Activated naive CD4-positive, alpha-beta T cell treated with anti-CD3 and anti-CD28 coated beads, Interleukin-2, amount 10 ng/mL, durations not matched to agents 7 days and 5 days (primary cell): ENCODE results near the gene OR4Q3.
"Not testable (repeated sequence)": the region's sequence is repeated elsewhere in the genome, so short reads cannot be mapped to it uniquely, and the experiment has no call there.

Source experiments
- CTCF ChIA-PET: fragments of 350-600 bp; sonication (Branson Sonifier 250); formaldehyde crosslinking; loops from one replicate; lab custom pipeline; 2021; ENCODE audit warnings: antibody characterized with exemption; lab: Charles Lee
- DNase-seq: peaks from one replicate; pipeline ENCODE4 v3.0.0-alpha.2; 2020
- H3K27ac Mint-ChIP-seq: one replicate; pipeline ENCODE4 v1.8.0; 2021; ENCODE audit warnings: mild to moderate bottlenecking, moderate library complexity, mixed read lengths
- H3K27me3 Mint-ChIP-seq: one replicate; pipeline ENCODE4 v1.8.0; 2021; ENCODE audit warnings: mild to moderate bottlenecking, mixed read lengths
- H3K36me3 Mint-ChIP-seq: one replicate; pipeline ENCODE4 v1.8.0; 2021; ENCODE audit warnings: mixed read lengths
- H3K4me1 Mint-ChIP-seq: one replicate; pipeline ENCODE4 v1.8.0; 2021; ENCODE audit warnings: mixed read lengths
- H3K4me3 Mint-ChIP-seq: one replicate; pipeline ENCODE4 v1.8.0; 2021; ENCODE audit warnings: mild to moderate bottlenecking, moderate library complexity, mixed read lengths
- H3K9me3 Mint-ChIP-seq: one replicate; pipeline ENCODE4 v1.8.0; 2021; ENCODE audit warnings: mixed read lengths

OR4Q3 gene

DNA sequence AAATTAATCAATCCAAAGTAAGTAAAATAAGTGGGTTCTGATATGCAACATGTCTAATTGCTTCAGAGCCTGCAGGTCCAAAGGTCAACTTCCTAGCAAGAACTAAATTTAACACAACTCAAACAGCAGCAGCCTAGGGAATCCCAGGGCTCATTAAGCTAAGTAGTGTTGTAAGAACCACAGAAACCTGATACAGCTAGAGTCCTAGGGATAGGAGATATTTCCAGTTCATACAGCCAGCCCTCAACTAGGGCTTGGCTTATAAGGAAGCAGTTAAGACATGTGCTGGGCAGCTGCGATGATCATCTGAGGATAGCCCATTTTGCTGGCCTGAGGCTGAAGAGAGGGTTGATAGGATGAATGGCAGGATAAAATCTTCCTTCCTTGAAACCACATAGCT lies at the start of gene OR4Q3:
TSS of gene OR4Q3 (plus strand) at position 316 of the 400 bp plus-strand sequence.
- Mint-ChIP-seq H3K27ac (no peak within 1 kb of the TSS), H3K27me3 (no peaks in the 10 kb centered on the region), H3K36me3 (no peaks in the 10 kb centered on the region), H3K9me3 (no peaks in the 10 kb centered on the region), H3K4me3 (no peak within 1 kb of the TSS), H3K4me1 (no peaks in the 10 kb centered on the region)
- DNase-seq = no peak
- CTCF ChIA-PET = no interaction called here

DNA sequence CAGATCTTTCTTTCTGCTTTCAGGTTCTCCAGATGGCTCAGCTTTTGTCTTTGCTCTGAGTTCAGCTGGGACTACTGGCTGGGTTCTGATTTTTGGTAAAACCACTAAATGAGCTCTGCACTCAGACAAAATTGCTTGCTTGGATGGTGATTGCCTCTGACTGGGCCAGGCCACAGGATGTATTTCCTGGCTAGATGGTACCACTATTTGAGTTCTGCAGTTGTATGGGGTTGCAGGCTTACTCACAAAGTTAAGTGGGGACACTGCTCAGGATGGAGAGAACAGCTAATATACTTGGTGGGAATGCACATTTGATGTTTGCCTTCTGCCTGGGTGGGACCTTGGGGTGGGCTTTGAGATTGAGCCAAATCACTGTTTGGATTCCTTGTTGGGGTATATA lies 14.0 kb upstream of the OR4Q3 start:
- Mint-ChIP-seq H3K4me3 (no peak overlapping the region), H3K36me3 (no peaks in the 10 kb centered on the region), H3K27me3 (no peaks in the 10 kb centered on the region), H3K4me1 (no peaks in the 10 kb centered on the region), H3K27ac (no peak overlapping the region), H3K9me3 (peaks cover 2% of the 10 kb centered on the region)
- DNase-seq = no peak
- CTCF ChIA-PET = no interaction called here

DNA sequence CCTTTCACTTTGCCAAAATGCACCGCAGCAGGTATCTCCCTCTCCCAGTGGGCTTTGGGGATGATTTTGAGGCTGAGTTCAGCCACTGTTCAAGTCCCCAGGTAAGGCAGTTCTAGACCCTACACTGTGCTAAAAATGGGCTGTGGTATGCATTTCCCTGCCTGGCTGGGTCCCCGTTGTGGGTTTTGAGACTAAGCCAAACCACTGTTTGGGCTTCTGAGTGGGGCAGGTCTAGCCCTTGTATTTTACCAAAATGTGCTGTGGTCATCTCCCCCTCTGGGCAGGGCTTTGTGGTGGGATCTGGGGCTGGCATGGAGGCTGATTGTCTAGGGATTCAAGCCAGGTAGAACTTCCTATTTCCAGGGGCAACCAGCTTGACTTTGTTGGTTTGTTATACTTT lies 13.6 kb upstream of the OR4Q3 start:
- H3K4me1 Mint-ChIP-seq = no peaks in the 10 kb centered on the region
- H3K9me3 Mint-ChIP-seq = peaks cover 2% of the 10 kb centered on the region
- CTCF ChIA-PET = no interaction called here
- no peaks in the 10 kb centered on the region for H3K27me3 Mint-ChIP-seq
- no peak for DNase-seq
- H3K27ac Mint-ChIP-seq = no peak overlapping the region
- H3K4me3 Mint-ChIP-seq = no peak overlapping the region
- H3K36me3 Mint-ChIP-seq = no peaks in the 10 kb centered on the region

DNA sequence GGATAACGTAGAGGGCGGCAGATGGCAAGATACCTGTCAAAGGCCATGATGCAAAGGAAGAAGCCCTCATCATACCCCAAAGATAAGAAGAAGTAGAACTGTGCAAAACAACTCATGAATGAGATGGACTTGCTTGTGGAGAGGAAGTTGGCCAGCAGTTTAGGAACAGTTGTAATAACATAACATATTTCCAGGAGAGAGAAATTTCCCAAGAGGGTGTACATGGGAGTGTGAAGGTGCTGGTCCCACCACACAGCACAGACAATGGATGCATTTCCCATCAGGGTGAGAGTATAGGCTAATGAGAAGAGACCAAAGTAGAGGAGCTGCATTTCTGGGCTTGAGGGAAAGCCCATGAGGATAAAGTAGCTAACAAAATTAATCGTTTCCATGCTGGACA lies 9.5 kb upstream of the OR4Q3 start:
- H3K27me3 Mint-ChIP-seq, H3K27ac Mint-ChIP-seq, DNase-seq, CTCF ChIA-PET, H3K4me1 Mint-ChIP-seq, H3K9me3 Mint-ChIP-seq, H3K36me3 Mint-ChIP-seq, H3K4me3 Mint-ChIP-seq: not testable (repeated sequence)

DNA sequence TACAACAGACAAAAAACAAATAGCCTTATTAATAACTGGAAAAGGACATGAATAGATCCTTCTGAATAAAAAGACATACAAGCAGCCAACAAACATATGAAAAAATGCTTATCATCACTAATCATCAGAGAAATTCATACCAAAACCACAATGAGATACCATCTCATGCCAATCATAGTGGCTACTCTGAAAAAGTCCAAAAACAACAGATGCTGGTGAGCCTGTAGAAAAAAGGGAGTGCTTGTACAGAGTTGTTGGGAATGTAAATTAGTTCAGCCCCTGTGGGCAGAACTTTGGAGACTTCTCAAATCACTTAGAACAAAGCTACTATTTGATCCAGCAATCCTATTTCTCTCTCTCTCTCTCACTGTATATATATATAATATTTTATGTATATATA lies 8.9 kb downstream of the OR4Q3 start:
- H3K36me3 Mint-ChIP-seq, H3K27ac Mint-ChIP-seq, H3K27me3 Mint-ChIP-seq, H3K9me3 Mint-ChIP-seq, H3K4me3 Mint-ChIP-seq, H3K4me1 Mint-ChIP-seq, DNase-seq, CTCF ChIA-PET: not testable (repeated sequence)

DNA sequence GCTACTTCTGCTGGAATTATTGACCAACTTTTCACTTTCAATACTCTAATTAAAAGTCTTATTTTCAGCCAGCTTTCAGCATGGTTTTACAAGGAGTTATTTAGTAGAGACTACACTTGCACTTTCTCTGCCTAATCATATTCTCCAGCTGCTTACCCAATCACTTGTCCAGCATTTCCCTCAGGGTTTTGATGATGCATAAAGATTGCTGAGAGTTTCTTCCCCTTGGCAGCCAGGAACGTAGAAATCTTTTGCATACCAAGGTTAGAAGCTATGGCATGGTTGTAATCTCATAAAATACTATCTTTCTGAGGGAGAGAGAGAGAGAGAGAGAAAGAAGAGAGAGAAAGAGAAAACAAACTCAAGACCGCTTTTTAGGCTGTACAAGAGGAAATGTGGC lies 10.8 kb downstream of the OR4Q3 start:
- peaks cover 4% of the 10 kb centered on the region for H3K27me3 Mint-ChIP-seq
- H3K36me3 Mint-ChIP-seq = no peaks in the 10 kb centered on the region
- CTCF ChIA-PET = no interaction called here
- H3K4me1 Mint-ChIP-seq = no peaks in the 10 kb centered on the region
- H3K9me3 Mint-ChIP-seq = no peaks in the 10 kb centered on the region
- H3K4me3 Mint-ChIP-seq = no peak overlapping the region
- no peak overlapping the region for H3K27ac Mint-ChIP-seq
- DNase-seq = no peak

DNA sequence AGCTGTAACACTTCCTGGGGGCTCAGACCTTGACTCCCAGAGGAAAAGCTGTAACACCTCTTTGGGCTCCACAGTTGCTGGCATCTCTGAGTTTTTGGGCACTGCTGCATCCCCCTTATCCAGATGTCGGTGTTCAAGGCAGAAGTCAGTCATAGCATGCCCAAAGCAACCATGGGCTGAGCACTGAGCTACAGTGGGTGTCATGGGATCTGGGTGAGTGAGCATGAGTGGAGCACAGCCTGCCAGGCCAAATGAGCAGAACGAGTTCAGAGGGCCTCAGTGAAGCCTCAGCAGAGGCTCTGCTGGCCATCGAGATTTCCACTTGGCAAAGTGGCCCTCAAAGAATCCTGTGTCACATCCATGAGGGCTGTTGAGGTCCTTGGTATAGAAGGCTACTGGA lies 28.1 kb downstream of the OR4Q3 start:
- not testable (repeated sequence) for H3K4me3 Mint-ChIP-seq, H3K27ac Mint-ChIP-seq, H3K27me3 Mint-ChIP-seq, DNase-seq, H3K9me3 Mint-ChIP-seq, H3K4me1 Mint-ChIP-seq, H3K36me3 Mint-ChIP-seq
- CTCF ChIA-PET = interaction anchor here (1.1 kb wide), 1 partner anchor 107 kb away, joined by 3 read pairs; no protein-coding TSS in a partner anchor

DNA sequence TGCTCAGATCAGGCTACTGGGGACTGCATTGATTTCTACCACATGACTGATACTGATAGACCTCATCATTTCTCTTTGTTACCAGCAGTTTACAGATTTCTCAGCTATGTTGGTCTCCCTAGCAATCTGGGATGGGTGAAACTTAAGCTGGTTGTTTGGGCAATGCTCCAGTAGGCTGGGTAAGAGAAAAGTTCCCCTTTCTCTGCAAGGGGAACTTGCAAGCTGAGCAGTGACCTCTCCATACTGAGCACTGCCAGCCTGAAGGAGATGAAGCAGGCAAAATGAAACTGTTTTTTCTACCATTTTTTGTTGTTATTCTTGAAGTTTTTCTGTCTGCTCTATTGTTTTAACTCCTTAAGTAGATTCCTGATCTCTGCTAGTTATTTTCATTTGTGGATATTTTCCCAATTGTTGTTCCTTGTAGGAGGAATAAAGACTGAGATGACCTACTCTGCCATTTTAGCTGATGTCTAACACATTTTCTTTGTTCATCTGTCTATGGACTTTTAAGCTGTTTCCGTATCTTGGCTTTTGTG lies 28.6 kb downstream of the OR4Q3 start:
- H3K4me1 Mint-ChIP-seq = no peaks in the 10 kb centered on the region

DNA sequence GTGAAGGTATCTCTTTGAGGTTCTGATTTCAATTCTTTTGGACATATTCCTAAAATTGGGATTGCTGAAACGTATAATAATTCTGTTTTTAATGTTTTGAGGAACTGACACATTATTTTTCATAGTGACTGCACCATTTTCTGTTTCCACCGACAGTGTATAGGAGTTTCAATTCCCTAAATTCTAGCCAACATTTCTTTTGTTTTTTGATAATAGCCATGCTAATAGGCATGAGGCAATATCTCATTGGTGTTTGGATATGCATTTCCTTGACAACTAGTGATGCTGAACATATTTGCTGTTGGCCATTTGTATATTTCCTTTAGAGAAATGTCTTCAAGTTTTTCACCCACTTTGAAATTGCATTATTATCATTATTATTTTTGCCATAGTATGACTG lies 29.1 kb downstream of the OR4Q3 start:
- CTCF ChIA-PET = interaction anchor here (1.1 kb wide), 1 partner anchor 106 kb away, joined by 3 read pairs; no protein-coding TSS in a partner anchor
- H3K4me3 Mint-ChIP-seq, H3K27me3 Mint-ChIP-seq, DNase-seq, H3K36me3 Mint-ChIP-seq, H3K9me3 Mint-ChIP-seq, H3K4me1 Mint-ChIP-seq, H3K27ac Mint-ChIP-seq: not testable (repeated sequence)

More for the DNA sequence above, 28.6 kb downstream of the OR4Q3 start:
- no peak for DNase-seq
- Mint-ChIP-seq H3K9me3 (peaks cover 7% of the 10 kb centered on the region), H3K4me3 (no peak overlapping the region), H3K27me3 (no peaks in the 10 kb centered on the region), H3K27ac (no peak overlapping the region), H3K36me3 (no peaks in the 10 kb centered on the region)
- CTCF ChIA-PET = interaction anchor here (1.1 kb wide), 1 partner anchor 106 kb away, joined by 3 read pairs; no protein-coding TSS in a partner anchor

DNA sequence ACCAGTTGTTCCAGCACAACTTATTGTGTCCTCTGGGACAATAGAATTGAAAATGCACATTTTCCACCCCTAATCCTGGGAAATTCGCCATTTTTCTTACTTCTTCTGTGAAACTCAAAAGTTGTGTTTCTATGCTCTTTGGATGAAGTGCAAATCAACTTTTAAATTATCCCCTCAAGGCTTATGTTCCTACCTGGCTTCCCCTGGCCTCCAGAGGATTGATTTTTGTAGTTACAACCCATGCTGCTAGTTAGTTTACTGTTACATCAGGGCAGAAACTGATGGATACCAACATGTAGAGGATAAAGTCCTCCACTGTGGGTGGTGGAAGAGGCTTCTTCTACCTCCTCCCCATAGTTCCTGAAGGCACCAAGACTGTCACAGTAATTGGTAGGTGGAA lies 29.8 kb downstream of the OR4Q3 start, which contains the start of gene OR4M1:
TSS of gene OR4M1 (plus strand) at position 301 of the 400 bp plus-strand sequence. CDS start 6,819 bp downstream, outside the sequence.
- H3K27me3 Mint-ChIP-seq, H3K9me3 Mint-ChIP-seq, DNase-seq, H3K36me3 Mint-ChIP-seq, H3K4me3 Mint-ChIP-seq, CTCF ChIA-PET, H3K27ac Mint-ChIP-seq, H3K4me1 Mint-ChIP-seq: not testable (repeated sequence)

DNA sequence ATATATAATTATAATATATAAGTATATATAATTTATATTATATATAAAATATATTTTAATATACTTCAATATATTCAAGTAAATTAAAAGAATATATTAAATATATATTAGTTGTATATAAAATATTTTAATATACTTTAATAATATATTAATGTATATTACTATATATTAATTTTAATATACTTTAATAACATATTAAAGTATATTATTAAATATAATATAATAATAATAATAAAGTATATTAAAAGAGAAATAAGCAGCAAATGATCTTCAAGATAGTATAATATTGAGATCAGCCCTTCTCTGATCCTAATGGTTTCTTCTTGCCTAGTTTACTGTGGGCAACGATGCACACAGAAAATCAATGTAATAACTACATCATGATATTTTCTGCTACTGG lies 32.2 kb downstream of the OR4Q3 start:
- no peak overlapping the region for H3K4me3 Mint-ChIP-seq
- peaks cover 7% of the 10 kb centered on the region for H3K9me3 Mint-ChIP-seq
- no peak for DNase-seq
- H3K27me3 Mint-ChIP-seq = no peaks in the 10 kb centered on the region
- no peaks in the 10 kb centered on the region for H3K36me3 Mint-ChIP-seq
- no peak overlapping the region for H3K27ac Mint-ChIP-seq
- no peaks in the 10 kb centered on the region for H3K4me1 Mint-ChIP-seq
- CTCF ChIA-PET = no interaction called here

DNA sequence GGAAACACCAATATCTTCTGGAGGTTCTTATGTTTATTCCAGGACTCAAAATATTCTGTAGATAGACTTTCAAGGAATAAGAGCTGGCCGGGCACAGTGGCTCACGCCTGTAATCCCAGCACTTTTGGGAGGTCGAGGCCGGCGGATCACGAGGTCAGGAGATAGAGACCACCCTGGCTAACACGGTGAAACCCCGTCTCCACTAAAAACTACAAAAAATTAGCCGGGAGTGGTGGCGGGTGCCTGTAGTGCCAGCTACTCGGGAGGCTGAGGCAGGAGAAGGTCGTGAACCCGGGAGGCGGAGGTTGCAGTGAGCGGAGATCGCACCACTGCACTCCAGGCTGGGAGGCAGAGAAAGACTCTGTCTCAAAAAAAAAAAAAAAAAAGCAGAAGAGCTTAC lies 42.5 kb downstream of the OR4Q3 start:
- DNase-seq, H3K4me3 Mint-ChIP-seq, H3K4me1 Mint-ChIP-seq, H3K27ac Mint-ChIP-seq, H3K27me3 Mint-ChIP-seq, H3K9me3 Mint-ChIP-seq, H3K36me3 Mint-ChIP-seq, CTCF ChIA-PET: not testable (repeated sequence)

DNA sequence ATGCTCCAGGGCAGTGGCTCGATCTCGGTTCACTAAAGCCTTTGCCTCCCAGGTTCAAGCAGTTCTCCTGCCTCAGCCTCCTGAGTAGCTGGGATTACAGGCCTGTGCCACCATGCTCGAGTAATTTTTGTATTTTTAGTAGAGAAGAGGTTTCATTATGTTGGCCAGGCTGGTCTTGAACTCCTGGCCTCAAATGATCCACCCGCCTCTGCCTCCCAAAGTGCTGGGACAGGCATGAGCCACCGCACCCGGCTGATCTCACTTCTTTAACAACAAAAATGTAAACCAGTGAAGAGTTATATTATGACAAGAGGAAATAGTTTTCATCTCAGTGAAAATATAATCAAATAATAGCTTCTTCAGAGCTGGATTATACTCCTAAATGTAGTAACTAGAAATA lies 43.9 kb downstream of the OR4Q3 start:
- H3K36me3 Mint-ChIP-seq, H3K9me3 Mint-ChIP-seq, H3K27me3 Mint-ChIP-seq, CTCF ChIA-PET, H3K4me1 Mint-ChIP-seq, H3K27ac Mint-ChIP-seq, DNase-seq, H3K4me3 Mint-ChIP-seq: not testable (repeated sequence)

DNA sequence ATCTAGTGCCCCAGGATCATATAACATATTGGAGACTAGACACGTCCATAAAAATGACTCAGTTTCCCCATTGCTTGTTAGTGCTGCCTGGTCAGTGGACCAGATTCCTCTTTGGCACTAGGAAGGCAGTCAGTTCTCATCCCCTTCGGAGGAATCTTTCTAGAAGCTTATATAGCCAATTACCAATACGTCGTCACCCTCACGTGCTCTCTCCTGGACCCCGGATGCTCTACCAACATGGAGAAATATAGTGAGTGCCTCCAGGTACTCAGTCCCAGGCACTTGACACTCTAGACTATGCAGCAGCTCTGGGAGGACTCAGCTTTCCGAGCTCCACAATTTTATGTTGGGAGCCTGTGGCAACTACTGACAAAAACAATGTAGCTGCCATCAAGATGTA lies 44.8 kb downstream of the OR4Q3 start:
- H3K27ac Mint-ChIP-seq, CTCF ChIA-PET, H3K27me3 Mint-ChIP-seq, H3K36me3 Mint-ChIP-seq, H3K9me3 Mint-ChIP-seq, H3K4me1 Mint-ChIP-seq, DNase-seq, H3K4me3 Mint-ChIP-seq: not testable (repeated sequence)

DNA sequence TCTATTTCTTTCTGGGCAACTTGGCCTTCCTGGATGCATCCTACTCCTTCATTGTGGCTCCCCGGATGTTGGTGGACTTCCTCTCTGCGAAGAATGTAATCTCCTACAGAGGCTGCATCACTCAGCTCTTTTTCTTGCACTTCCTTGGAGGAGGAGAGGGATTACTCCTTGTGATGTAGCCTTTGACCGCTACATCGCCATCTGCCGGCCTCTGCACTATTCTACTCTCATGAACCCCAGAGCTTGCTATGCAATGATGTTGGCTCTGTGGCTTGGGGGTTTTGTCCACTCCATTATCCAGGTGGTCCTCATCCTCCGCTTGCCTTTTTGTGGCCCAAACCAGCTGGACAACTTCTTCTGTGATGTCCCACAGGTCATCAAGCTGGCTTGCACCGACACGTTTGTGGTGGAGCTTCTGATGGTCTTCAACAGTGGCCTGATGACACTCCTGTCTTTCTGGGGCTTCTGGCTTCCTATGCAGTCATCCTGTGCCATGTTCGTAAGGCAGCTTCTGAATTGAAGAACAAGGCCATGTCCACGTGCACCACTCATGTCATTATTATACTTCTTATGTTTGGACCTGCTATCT lies 53.2 kb downstream of the OR4Q3 start:
- H3K27ac Mint-ChIP-seq, CTCF ChIA-PET, H3K9me3 Mint-ChIP-seq, H3K36me3 Mint-ChIP-seq, H3K4me1 Mint-ChIP-seq, H3K4me3 Mint-ChIP-seq, H3K27me3 Mint-ChIP-seq, DNase-seq: not testable (repeated sequence)
